Kidney tubule cell (primary cell): ENCODE measurements around the gene RAB3A.
A peak's percentile ranks its signal among the peaks of the same experiment; 100 is the strongest.

Experiments used
- DNase-seq: peaks from one replicate; pipeline ENCODE4 v3.0.0-alpha.2; 2018; ENCODE audit warnings: low spot score

The RAB3A gene, protein sequence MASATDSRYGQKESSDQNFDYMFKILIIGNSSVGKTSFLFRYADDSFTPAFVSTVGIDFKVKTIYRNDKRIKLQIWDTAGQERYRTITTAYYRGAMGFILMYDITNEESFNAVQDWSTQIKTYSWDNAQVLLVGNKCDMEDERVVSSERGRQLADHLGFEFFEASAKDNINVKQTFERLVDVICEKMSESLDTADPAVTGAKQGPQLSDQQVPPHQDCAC

DNA sequence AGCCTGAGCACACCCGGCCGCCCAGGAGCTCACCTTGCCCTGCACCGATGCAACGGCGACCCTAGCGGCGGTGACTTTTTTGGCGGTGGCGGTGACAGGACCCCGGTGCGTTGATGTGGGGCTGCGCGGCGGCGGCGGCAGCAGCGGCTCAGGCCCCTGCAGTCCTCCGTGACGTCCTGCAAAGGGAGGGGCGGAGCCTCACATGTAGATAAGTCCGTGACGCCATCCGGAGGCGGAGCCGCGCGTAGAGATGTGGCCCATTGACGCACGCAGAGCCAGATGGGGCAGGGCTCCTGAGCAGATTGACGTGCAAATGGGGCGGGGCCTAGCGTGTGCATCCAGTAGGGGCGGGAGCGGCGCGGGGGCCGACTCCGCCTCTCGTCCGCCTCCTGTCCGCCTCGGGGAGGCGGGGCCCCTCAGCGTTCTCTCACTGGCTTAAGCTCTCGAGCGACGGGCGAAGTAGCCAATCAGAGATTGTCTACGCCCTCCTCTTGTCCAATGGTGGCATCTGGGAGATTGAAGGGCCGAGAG is at the start of gene RAB3A:
RAB3A (minus strand) TSS at position 180 of the 531 bp plus-strand sequence. CDS start 1,302 bp downstream, outside the sequence.
- DNase-seq = peak; percentile 100

DNA sequence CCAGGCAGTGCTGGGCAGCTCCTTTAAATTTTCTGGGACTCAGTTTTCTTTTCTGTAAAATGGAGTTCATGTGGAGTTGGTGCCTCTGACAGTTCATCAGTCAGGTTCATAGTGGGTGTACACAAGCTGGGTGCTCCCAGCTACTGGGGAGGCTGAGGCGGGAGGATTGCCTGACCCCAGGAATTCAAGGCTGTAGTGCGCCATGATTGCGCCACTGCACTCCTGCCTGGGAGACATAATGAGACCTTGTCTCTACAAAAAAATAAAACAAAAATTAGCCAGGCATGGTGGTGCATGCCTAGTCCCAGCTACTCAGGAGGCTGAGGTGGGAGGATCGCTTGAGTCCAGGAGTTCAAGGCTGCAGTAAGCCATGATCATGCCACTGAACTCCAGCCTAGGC is 49.3 kb upstream of the RAB3A start:
- DNase-seq = no peak

DNA sequence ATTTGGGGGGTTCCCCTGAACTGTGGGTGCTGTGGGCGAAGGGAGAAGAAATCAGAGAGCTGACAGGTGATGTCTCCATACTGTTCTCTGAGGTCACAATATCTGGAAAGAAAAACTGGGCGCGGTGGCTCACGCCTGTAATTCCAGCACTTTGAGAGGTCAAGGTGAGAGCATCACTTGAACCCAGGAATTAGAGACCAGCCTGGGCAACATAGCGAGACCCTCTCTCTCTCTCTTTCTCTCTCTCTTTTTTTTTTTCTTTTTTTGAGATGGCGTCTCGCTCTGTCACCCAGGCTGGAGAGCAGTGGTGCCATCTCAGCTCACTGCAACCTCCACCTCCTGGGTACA is 48.5 kb upstream of the RAB3A start:
- no peak for DNase-seq

DNA sequence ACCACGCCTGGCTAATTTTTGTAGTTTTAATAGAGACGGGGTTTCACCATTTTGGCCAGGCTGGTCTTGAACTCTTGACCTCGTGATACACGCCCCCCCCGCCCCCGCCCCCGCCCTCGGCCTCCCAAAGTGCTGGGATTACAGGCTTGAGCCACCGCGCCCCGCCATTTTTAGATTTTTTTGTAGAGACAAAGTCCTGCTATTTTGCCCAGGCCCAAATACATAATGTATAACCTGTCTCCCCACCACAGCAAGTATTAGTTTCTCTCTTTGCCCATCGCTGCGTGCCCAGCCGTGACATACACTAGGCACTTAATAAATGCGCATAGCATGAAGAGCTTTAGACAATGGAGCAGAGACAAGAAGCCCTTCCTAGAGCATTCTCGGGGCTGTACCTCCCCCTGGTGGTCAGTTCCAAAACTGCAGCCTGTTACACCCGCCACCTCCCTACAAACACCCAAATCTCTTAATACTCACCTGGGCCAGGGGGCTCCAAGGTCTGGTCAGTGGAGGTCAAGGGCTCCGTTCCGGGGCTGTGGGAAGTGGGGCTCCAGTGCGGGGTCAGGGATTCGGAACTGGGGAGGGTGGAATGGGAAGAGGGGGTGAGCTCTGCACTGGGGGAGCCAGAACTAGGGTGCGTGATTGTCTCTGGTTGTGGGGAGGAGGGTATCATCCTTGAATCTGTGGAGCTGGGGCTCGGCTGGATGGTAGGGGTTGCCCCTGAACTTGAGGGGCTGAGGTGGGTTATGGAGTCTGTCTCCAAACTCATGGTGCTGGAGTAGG is 47.9 kb upstream of the RAB3A start:
- peak; percentile 71 for DNase-seq

DNA sequence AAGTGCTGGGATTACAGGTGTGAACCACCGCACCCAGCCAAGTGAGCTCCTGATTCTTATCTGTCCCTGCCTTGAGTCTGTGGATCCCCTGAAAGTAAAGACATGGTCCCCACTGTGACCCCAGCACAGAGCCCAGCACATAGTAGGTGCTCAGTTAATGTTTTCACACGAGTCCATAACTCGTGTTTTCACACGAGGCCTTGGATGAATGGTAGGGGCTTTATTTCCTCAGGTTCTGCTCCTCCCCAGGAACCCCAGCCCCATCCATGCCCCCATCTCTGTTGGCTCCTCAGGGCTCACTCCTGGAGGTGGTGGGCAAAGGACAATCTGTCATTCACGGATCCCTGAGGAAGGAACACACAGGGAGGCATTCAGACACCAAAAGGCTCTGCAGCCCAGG is 46.0 kb upstream of the RAB3A start:
- no peak for DNase-seq

DNA sequence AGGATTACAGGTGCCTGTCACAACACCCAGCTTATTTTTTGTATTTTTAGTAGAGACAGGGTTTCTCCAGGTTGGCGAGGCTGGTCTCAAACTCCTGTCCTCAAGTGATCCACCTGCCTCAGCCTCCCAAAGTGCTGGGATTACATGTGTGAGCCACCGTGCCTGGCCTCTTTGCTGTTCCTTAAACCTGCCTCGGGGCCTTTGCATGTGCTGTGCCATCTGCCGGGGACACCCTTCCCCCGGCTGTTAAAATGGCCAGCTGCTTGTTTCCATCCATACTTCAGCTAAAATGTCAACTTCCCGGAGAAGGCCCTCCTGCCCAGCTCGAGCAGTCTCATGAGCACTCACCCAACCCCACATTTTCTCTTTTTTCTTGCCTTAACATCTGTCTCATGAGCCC is 41.5 kb upstream of the RAB3A start:
- DNase-seq = no peak

DNA sequence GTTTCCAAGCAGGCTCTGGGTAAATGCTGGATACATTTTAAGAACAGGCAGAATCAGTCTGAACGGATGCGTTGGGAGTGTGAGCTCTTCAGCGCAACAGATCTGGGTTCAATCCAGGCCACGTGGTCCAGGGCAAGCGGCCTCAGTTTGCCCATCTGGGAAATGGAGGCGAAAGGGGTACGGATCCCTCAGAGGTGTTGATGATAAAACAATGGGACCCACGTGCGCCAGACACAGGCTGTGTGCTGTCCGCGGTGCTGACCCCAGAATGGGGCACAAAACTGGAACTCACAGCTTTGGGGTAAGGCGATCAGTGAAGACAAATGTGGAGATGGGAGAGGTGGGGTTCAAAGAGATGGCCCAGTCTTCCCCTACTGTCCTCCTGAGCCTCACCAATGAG is 35.5 kb upstream of the RAB3A start:
- no peak for DNase-seq

DNA sequence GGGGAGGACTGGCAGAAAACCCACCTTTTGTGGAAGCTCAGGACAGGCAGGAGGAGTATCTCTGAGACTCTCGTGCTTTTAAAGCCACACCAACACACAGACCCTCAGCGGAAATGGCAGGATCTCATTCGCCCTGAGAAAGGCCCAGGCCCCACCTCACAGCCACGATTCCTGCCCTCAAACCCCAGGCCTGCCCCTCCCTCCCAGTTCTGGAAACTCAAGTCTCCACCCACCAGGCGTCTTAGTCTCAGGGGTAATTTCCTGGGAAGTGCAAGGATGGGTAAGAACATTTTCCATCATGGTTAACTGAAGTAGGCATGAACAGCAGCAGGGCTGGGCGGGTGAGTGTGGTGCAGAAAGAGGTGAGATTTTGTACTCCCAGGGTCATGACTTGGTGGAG is 30.4 kb upstream of the RAB3A start:
- no peak for DNase-seq

DNA sequence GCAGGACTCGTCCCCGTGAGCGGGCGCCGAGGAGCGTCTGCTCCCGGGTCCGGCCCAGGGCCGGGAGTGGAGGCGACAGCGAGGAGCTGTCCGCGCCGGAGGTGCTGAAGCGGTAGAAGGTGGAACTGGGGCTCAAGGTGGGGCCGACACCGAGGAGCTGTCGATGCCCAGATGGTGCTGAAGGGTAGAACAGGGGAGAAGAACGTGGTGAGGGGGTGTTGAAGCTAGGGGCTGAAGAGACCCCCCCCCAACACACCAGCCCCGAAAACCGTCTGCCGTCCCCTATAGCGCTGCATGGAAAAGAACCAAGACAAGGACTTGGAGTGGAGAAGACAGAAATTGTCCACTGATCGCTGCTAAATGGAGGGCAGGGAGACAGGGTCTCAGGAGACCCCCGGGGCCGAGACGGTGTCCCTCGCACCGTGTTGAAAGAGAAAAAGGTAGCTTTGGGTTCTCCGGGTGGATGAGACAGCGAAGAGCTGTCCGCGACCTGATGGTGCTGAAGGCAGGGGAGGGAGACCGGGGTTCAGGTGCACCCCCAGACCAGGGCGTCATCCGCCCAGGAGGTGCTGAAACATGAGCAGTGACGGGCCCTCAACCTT is 29.5 kb upstream of the RAB3A start:
- DNase-seq = peak; percentile 37

DNA sequence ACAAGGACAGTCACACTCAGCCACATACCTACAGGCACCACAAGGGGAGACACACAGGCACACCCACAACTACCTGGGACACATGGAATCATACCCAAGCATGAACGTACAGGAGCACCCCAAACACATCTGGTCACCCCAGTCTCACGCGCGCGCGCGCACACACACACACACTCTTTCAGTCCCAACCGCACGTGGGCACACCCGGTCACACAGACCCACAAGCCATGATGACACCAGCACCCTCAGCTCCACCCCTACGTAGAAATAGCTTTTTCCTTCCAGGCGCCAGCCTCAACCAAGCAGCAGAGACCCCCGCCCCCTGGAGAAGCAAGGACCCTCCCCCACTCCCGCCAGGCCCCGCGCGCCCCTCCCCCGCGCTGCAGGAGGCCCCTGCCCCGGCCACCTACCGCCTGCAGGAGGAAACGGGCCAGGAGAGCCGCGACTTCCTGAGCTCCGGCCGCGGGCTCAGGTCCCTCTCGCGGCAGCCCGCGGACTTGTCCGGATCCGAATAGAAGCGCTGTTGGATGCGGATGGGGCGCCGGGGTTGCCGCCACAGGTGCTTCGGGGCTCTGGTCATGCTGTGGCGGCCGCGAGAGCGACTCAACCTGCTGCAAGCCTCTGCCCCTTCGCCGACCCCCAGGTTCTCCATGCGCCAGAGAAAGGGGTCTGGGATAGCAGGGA is 28.8 kb upstream of the RAB3A start:
- DNase-seq = no peak

DNA sequence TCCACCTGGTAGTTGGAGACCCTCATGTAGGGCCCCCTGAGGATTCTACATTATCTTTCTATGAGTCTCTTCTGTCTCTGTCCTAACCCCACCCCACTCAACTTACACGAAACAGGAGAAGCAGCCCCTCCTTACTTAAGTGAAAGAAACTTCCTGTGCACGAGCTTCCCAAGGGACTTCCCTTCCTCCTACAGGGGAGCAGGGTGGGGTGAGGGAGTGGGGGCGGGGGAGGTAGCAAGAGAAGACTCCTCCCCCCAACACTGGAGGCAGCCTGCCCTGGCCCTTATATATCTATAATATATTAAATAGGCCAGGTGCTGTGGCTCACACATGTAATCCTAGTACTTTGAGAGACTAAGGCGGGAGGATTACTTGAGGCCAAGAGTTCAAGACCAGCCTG is 27.9 kb upstream of the RAB3A start:
- DNase-seq = no peak

DNA sequence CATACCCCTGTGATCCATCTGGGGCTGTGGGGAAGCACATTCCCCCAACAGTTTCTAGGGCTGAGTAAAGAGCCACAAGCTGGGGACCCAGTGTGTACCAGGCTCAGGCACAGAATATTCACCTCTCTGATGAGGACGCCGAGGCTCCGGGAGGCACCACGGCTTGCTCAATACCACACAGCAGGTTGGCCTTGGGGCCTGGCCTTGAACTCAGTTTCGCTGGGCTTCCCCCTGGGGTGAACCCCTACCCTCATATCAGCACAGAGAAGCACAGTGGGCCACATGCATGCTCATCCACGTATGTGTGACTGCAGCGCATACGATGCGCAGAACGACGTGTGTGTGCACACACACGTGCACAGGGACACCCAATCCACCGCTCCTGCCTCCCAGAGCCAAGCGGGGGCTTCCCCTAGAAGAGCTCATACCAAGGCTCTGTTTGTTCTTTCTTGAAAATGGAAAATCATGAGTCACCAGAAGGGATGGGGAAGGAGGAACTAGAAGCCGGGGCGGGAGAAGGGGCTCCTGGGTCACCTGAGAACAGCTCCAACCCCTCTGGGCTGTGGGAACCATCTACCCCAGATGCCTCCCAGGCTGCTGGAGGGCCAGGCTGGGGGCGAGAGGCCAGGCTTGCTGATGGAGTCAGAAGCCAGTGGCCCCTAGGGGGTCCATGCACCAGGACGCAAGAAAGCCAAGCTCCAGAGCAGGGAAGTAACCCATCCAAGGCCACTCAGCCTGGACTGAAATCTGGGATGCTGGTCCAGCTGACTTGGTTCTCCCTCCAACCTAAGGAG is 27.3 kb upstream of the RAB3A start:
- no peak for DNase-seq

DNA sequence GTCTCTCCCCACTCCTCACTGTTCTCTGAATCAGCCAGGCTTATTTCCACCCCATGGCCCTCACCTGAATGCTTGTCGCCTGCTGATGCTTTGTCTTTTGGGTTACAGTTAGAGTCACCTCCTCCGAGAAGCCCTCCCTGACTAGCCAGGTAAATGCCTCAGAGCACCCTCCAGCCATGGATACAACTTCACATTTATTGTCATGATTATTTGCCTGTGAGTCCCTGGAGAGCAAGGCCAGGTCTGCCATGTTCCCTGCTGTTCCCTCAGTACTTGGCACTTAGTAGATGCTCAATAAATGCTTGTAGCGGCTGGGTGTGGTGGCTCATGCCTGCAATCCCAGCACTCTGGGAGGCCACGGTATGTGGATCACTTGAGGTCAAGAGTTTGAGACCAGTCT is 26.1 kb upstream of the RAB3A start:
- DNase-seq = no peak

DNA sequence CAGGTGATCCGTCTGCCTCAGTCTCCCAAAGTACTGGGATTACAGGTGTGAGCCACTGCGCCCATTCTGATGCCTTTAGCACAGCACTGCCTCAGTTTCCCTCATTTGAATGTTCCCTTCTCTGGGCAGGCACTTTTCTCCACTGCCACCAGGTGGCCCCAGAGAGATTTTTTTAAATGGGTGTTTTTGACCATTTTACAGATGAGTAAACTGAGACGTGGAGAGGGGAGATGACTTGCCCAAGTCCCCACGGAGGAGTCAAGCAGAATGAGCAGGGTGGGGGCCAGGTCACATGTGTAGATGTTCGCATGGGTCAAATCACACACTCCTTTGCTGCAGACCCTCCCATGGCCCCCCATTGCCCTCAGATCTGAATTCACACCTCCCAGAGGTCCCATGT is 25.6 kb upstream of the RAB3A start:
- DNase-seq = no peak

DNA sequence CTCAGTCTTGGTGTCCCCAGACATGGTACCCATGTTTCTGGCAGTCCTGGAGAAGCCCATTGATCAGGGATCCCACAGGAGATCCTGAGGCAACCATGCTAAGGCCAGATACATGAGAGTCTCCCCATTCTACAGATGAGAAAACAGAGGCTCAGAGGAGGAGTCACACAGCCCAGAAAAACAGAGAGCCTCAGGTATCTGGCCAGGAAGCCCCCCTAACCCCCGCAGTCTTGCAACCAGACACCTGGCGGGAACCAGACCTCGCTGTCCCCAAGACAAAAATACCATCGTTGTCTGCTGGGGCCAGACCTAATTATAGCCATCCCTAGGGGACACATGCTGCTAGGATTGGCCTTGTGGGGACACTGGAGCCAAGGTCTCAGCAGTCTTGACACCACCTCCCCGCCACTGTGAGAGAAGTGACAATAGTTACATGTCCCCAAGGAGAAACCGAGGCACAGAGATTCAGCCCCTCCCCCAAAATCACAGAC is 24.0 kb upstream of the RAB3A start:
- DNase-seq = no peak

DNA sequence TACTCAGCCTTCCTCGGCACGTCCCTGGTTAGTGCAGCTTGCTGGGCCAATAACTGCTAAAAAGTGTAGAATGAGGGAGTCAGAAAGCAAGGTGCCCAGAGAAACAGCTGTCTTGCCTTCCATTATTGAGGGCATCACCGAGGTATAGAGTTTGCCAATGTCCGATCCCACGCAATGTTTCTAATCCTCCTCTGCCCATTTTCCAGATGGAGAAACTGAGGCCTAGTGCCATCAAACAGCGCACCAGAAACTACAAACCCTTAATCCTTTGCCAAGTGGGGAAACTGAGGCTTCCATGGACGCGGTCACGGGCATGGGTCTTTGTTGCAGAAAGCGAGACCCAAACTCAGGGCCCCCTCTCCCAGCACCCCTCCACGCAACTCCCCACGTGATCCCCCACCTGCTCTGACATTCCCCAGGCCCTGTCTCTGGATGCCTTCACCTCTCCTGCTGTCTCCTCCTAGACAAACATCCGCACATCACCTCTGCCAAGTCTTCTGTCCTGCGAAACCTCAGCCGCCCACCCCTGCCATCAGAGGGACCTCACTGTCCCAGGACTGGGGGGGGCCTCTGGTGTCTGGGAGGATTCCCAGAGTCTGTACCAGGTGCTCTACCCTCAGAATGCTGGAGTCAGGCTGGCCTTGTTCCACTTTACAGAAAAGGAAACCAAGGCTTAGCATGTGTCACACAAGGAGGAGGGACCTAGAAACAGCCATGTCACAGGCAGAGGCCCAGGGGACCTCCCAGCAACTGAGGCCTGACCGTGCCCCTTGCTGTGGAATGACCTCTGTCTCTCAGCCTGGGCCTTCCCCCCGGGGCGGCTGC is 23.3 kb upstream of the RAB3A start:
- no peak for DNase-seq

DNA sequence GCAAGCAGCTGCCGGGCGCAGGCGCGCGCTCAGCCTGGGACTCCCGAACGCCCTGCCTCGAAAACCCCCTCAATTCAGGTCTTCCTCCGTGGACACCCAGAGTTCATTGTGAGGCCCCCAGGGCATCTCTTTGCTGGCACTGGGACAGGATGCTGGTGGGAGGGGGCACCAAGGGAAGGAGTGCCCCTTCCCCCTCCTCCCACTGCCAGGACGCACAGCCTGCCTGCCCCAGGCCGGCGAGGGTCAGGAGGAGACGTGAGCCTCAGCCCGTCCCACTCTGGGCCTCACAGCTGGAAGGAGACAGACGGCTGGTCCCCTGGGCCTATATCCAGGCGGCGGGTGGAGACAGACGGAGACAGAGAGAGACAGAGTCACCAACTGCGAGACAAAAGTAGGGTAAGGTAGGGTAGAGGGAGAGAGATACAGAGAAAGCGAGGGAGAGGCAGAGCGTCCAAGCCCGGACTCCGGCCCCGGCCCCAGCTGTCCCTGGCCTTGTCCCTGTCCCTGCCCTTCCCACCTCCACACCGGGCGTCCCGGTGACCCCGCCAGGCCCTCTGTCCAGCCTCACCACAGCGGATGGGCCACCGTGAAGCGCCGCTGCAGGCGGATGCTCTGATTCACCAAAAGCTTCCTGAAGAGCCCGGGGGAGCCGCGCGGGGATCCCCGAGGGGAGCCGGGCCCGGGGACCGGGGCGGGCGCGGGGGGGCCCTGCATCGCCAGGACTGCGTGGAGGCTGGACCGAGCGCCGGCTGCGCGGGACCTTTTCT is 22.0 kb upstream of the RAB3A start, which contains the start of gene PDE4C:
PDE4C (minus strand) TSS at position 737 of the 767 bp plus-strand sequence; CDS start at position 714, 23 bp downstream.
- no peak for DNase-seq

DNA sequence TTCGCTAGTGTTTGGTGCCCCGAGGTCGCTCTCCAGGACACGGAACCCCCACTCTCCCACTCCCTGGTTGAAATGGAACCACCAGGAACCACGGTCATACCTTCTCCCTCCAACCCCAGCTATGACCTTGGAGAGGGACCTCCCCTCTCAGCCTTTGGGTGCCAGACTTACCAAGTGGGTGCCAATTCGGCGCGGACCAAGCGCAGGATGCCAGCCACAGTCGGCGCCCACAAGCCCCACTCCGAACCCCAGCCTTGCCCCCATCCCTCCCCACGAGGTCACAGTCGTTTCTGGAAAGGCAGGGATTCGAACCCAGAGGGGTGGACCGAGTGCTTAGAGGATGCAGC is 21.5 kb upstream of the RAB3A start:
- DNase-seq = no peak

DNA sequence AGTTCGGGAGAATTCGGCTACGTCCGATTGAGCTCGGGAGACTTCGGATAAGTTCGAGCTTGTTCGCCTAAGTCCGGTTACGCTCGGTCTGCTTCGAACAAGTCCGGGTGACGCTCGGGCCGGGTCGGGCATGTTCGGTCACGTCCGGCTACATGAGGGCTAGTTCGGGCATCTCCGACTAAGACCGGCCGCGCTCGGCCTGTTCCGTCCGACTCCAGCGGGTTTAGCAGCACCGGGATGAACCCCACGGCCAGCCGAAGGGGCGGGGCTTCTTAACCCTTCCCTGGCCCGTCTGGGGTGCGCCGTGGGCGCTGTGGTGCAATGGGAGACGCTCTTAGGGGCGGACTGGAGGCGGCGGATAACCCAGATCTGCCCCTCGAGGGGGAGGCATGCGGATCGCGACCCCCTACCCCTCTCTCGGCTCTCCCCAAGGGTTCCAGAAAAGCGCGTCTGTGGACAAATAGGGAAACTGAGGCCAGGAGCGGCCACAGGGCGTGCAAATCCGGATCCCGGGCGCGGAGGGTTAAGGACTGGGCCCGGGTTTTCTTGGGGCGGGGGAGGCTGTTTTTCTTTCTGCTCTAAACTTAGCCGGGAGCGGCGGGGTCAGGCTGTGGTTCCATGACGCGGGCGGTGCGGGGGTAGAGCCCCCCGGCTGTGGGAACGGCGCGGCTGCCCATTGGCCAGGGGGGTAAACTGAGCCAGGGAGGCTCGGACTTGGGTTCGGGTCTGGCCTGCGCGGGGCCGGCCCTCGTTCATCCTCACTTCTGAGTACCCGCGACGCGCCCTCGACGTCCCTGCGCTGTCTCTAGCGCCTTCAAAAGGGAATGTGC is 20.9 kb upstream of the RAB3A start:
- peak; percentile 98 for DNase-seq
